Erythroblast (primary cell): ENCODE data around the gene TRIM67.

Experiments
- DNase-seq, 2 experiments: peaks; one replicate each; lab custom pipeline; 2025; lab: John Stamatoyannopoulos, UW
- GATA1 ChIP-seq: IDR thresholded peaks from 2 replicates; pipeline ENCODE4 v1.6.1; 2011; ENCODE audit warnings: low read depth, mild to moderate bottlenecking, control low read depth, low read length, moderate library complexity
- POLR2A ChIP-seq: IDR thresholded peaks from 2 replicates; pipeline ENCODE4 v1.6.1; 2011; ENCODE audit warnings: mild to moderate bottlenecking, low read length

Gene TRIM67

GRCh38 chr1:231183639-231184590 is 22.1 kb downstream of the TRIM67 start:
- TF ChIP-seq GATA1 (no peak), POLR2A (no peak)
- no peak for DNase-seq

- no peak for TF ChIP-seq GATA1
Observed at GRCh38 chr1:231184891-231185290, 23.0 kb downstream of the TRIM67 start.

GRCh38 chr1:231185391-231185790 is 23.5 kb downstream of the TRIM67 start:
- no peak for TF ChIP-seq POLR2A
- no peak for TF ChIP-seq GATA1
- DNase-seq = no peak

More at GRCh38 chr1:231184891-231185290, 23.0 kb downstream of the TRIM67 start:
- no peak for DNase-seq

- TF ChIP-seq POLR2A (no peak), GATA1 (no peak)
- DNase-seq = peak in 1 of 2 experiments; percentile 5
Observed at GRCh38 chr1:231186356-231187115, 24.7 kb downstream of the TRIM67 start.

- no peak for TF ChIP-seq POLR2A
- no peak for TF ChIP-seq GATA1
Observed at GRCh38 chr1:231187571-231187970, 25.7 kb downstream of the TRIM67 start.

GRCh38 chr1:231188072-231188471 is 26.2 kb downstream of the TRIM67 start:
- TF ChIP-seq GATA1 (no peak), POLR2A (no peak)
- DNase-seq = no peak

More at GRCh38 chr1:231187571-231187970, 25.7 kb downstream of the TRIM67 start:
- no peak for DNase-seq

- DNase-seq = no peak
- TF ChIP-seq POLR2A (no peak), GATA1 (no peak)
Observed at GRCh38 chr1:231188768-231189167, 26.9 kb downstream of the TRIM67 start.

GRCh38 chr1:231189683-231190270 is 27.9 kb downstream of the TRIM67 start:
- DNase-seq = no peak
- TF ChIP-seq POLR2A = no peak
- TF ChIP-seq GATA1 = no peak

GRCh38 chr1:231190456-231190855 is 28.6 kb downstream of the TRIM67 start:
- TF ChIP-seq POLR2A (no peak), GATA1 (no peak)
- no peak for DNase-seq

GRCh38 chr1:231192620-231193163 is 30.8 kb downstream of the TRIM67 start:
- TF ChIP-seq GATA1 = no peak
- TF ChIP-seq POLR2A = no peak
- no peak for DNase-seq

- TF ChIP-seq POLR2A (no peak), GATA1 (no peak)
- no peak for DNase-seq
Observed at GRCh38 chr1:231193710-231194340, 32.0 kb downstream of the TRIM67 start.

- no peak for TF ChIP-seq POLR2A
- no peak for TF ChIP-seq GATA1
- peak in 1 of 2 experiments; percentile 9 for DNase-seq
Observed at GRCh38 chr1:231194476-231194842, 32.6 kb downstream of the TRIM67 start.
